Endothelial cell of umbilical vein (primary cell): ENCODE results near the gene VIPR1. TPM values are rescaled to one million over a fixed set of nuclear protein-coding genes. Genes with fewer than 3 reads are reported as not detected.

Experiments used
- BruUV-seq: library from RNA; stranded (reverse); fragments of 400-500 nt; replicated peaks from 2 replicates; lab custom pipeline; 2021; lab: Mats Ljungman, UMichigan
- CTCF ChIA-PET: fragments of 300-600, 350-600 bp; sonication (Branson Sonifier 250); formaldehyde crosslinking; loops from one replicate; lab custom pipeline; 2021; ENCODE audit warnings: antibody characterized with exemption, inconsistent platforms; lab: Charles Lee
- POLR2A ChIA-PET: fragments of 300-600, 350-600 bp; sonication (Branson Sonifier 250); formaldehyde crosslinking; loops from one replicate; lab custom pipeline; 2021; ENCODE audit warnings: antibody characterized with exemption, inconsistent platforms; lab: Charles Lee
- DNase-seq: peaks from one replicate; pipeline ENCODE4 v3.0.0-alpha.2; 2011; ENCODE audit warnings: low read depth, low spot score
- FAIRE-seq: peaks from 2 replicates; lab custom pipeline; 2011; peaks lifted over from hg19 to GRCh38; lab: Jason Lieb, UNC
- H2AFZ ChIP-seq: 2 replicates; pipeline ENCODE4 v1.6.0; 2012; ENCODE audit warnings: low read depth, low read length, control low read depth, inconsistent platforms
- H3K27ac ChIP-seq: 2 replicates; pipeline ENCODE4 v1.5.1; 2011; ENCODE audit warnings: low read depth, mild to moderate bottlenecking, control low read depth, low read length, moderate library complexity; ENCODE audit not compliant: insufficient read depth
- H3K27me3 ChIP-seq, 2 experiments: 2 replicates each; pipeline versions ENCODE4 v1.6.0 to v1.6.1; 2011; ENCODE audit warnings: low read length in 2 of 2, mixed read lengths in 1 of 2; ENCODE audit not compliant: control insufficient read depth in 2 of 2, insufficient read depth in 2 of 2
- H3K36me3 ChIP-seq, 2 experiments: 2 replicates in 1 of 2; 3 replicates in 1 of 2; pipeline ENCODE4 v1.5.1; 2011; ENCODE audit warnings: low read length in 2 of 2, mild to moderate bottlenecking in 1 of 2, moderate library complexity in 1 of 2; ENCODE audit not compliant: control insufficient read depth in 2 of 2, insufficient read depth in 2 of 2; ENCODE audit errors: extremely low read depth in 1 of 2
- H3K4me1 ChIP-seq: 3 replicates; pipeline ENCODE4 v1.5.1; 2011; ENCODE audit warnings: mild to moderate bottlenecking, low read length; ENCODE audit not compliant: control insufficient read depth, insufficient read depth; ENCODE audit errors: extremely low read depth
- H3K4me2 ChIP-seq: 2 replicates; pipeline ENCODE4 v1.6.1; 2011; ENCODE audit warnings: low read length, control low read depth, mixed read lengths; ENCODE audit not compliant: insufficient read depth
- H3K4me3 ChIP-seq, 3 experiments: fragments of 200-600 bp in 1 of 3; sonication (generic), shearing (Covaris generic) in 1 of 3; replicated peaks in 1 of 3; 2 replicates each; pipeline ENCODE4 v1.5.1; 2011 to 2016; ENCODE audit warnings: control low read depth in 3 of 3, low read length in 3 of 3, mild to moderate bottlenecking in 2 of 3, inconsistent platforms in 1 of 3, low read depth in 1 of 3, moderate library complexity in 1 of 3; ENCODE audit not compliant: insufficient read depth in 1 of 3
- H3K79me2 ChIP-seq: 2 replicates; pipeline ENCODE4 v1.6.0; 2012; ENCODE audit warnings: low read length, inconsistent platforms; ENCODE audit not compliant: control insufficient read depth, insufficient read depth
- H3K9ac ChIP-seq: replicated peaks from 2 replicates; pipeline ENCODE3; 2011; ENCODE audit warnings: low read length, control low read depth; ENCODE audit not compliant: insufficient read depth; ENCODE audit errors: extremely low read depth
- H3K9me1 ChIP-seq: replicated peaks from 3 replicates; pipeline ENCODE4 v1.6.0; 2011; ENCODE audit warnings: mild to moderate bottlenecking, low read length; ENCODE audit not compliant: control insufficient read depth, insufficient read depth; ENCODE audit errors: extremely low read depth
- H3K9me3 ChIP-seq: replicated peaks from 2 replicates; pipeline ENCODE4 v1.5.1; 2012; ENCODE audit warnings: low read length, inconsistent platforms; ENCODE audit not compliant: control insufficient read depth, insufficient read depth
- H4K20me1 ChIP-seq: replicated peaks from 2 replicates; pipeline ENCODE3; 2011; ENCODE audit warnings: mild to moderate bottlenecking, low read length; ENCODE audit not compliant: control insufficient read depth, insufficient read depth; ENCODE audit errors: extremely low read depth
- EZH2 ChIP-seq: IDR thresholded peaks from 2 replicates; pipeline ENCODE4 v1.6.1; 2012; ENCODE audit warnings: borderline replicate concordance, low read depth, mild to moderate bottlenecking, moderate library complexity, low read length, inconsistent platforms; ENCODE audit not compliant: severe bottlenecking
- FOS ChIP-seq: IDR thresholded peaks from 2 replicates; pipeline ENCODE4 v1.6.1; 2011; ENCODE audit warnings: mild to moderate bottlenecking, low read length, moderate library complexity, borderline replicate concordance; ENCODE audit not compliant: insufficient read depth
- GATA2 ChIP-seq: IDR thresholded peaks from 2 replicates; pipeline ENCODE4 v1.7.0; 2011; ENCODE audit warnings: low read depth, mild to moderate bottlenecking, moderate library complexity, mixed read lengths, low read length; ENCODE audit not compliant: insufficient read length, insufficient read depth
- MYC ChIP-seq: IDR thresholded peaks from one replicate; pipeline ENCODE4 v1.6.1; 2011; ENCODE audit warnings: mild to moderate bottlenecking, low read depth, low read length
- POLR2A ChIP-seq: IDR thresholded peaks from 2 replicates; pipeline ENCODE4 v1.6.1; 2012; ENCODE audit warnings: low read depth, mild to moderate bottlenecking, control low read depth, low read length
- POLR2AphosphoS5 ChIP-seq: IDR thresholded peaks from 2 replicates; pipeline ENCODE4 v1.6.1; 2012; ENCODE audit warnings: low read depth, mild to moderate bottlenecking, control low read depth, low read length, moderate library complexity; ENCODE audit not compliant: insufficient read depth
- dilution Hi-C: fragments of 300-500 bp; cut with MboI; formaldehyde crosslinking; loops from one replicate; pipeline ENCODE4 v1.15.0; 2019; ENCODE audit warnings: low sequenced_read_pairs; ENCODE audit not compliant: extremely low pct_ligation_motif_present
- intact Hi-C: fragments of 100-400 bp; cut with micrococcal nuclease; formaldehyde crosslinking; loops from one replicate; pipeline ENCODE4 v1.10.0; 2022
- polyA plus RNA-seq, 4 experiments: library from polyadenylated mRNA; depleted of rRNA in 3 of 4; stranded (reverse) in 3 of 4; unstranded in 1 of 4; fragments of >200 nt; gene quantifications; 2 replicates each; pipeline versions ENCODE4 v1.2.1 to v1.2.3, GENCODE V29; 2011 to 2012; ENCODE audit warnings: missing spikeins in 1 of 4
- total RNA-seq: library from RNA; stranded (reverse); gene quantifications from 2 replicates; pipeline ENCODE4 v1.2.3, GENCODE V29; 2021
- TF ChIP-seq, protein P1 (sequence below): IDR thresholded peaks from 2 replicates; pipeline ENCODE4 v1.6.1; 2011; ENCODE audit not compliant: insufficient read depth, insufficient read length
- TF ChIP-seq, protein P2 (sequence below), 2 donors: IDR thresholded peaks; 1 replicate in 1 of 2; 2 replicates in 1 of 2; pipeline ENCODE4 v1.5.1; 2011; ENCODE audit warnings: low read length in 2 of 2, mild to moderate bottlenecking in 2 of 2, moderate library complexity in 2 of 2, control low read depth in 1 of 2, inconsistent platforms in 1 of 2, low read depth in 1 of 2; ENCODE audit not compliant: insufficient read depth in 1 of 2; ENCODE audit errors: extremely low read depth in 1 of 2

VIPR1 gene
- total and polyA plus RNA-seq, 2 donors (not counting 3 experiments of a cell fraction or from before 2014, with no cell fraction given) = 3.8 to 4.7 TPM

DNA sequence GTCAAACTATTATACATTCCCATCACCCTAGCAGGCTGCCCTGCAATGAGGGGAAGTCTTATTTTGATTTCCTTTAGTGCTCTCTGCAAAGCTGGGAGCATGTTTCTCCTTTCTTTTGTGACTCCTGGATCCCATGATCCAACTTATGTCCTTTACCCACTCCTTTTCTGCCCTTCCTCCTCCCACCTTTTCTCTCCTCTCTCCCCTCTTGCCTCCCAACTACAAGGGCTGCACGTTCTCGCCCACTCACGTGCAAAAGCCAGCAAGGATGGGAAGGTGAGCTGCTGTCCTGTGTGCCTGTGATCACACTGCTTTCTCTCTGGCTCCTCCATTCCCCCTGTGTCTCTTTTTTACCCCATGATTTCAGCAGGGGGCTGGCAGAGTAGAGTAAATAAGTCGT is 6.1 kb downstream of the VIPR1 start:
- POLR2A ChIA-PET = no interaction called here
- H3K27me3 ChIP-seq = peaks cover 10 to 18% of the 10 kb centered on the region in 2 experiments
- CTCF ChIA-PET = interaction anchor here (0.8 to 1.8 kb wide), 2 partner anchors 18 to 28 kb away, joined by 3 to 4 read pairs; no protein-coding TSS in a partner anchor

More for the DNA sequence above, 6.1 kb downstream of the VIPR1 start:
- Histone ChIP-seq H3K79me2 (no peaks in the 10 kb centered on the region), H3K9me1 (no peaks in the 10 kb centered on the region), H2AFZ (no peak overlapping the region), H3K9me3 (no peaks in the 10 kb centered on the region), H3K4me2 (no peak overlapping the region), H4K20me1 (no peaks in the 10 kb centered on the region), H3K9ac (no peak overlapping the region), H3K27ac (no peak overlapping the region), H3K4me1 (no peaks in the 10 kb centered on the region), H3K4me3 (no peak overlapping the region), H3K36me3 (no peaks in the 10 kb centered on the region)
- dilution Hi-C loops (no loop called here), intact Hi-C loops (no loop called here)
- TF ChIP-seq POLR2AphosphoS5 = no peak
- no peak for TF ChIP-seq EZH2
- TF ChIP-seq, protein P1, sequence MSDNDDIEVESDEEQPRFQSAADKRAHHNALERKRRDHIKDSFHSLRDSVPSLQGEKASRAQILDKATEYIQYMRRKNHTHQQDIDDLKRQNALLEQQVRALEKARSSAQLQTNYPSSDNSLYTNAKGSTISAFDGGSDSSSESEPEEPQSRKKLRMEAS = no peak
- no peak for TF ChIP-seq POLR2A
- no peak for TF ChIP-seq GATA2
- TF ChIP-seq, protein P2, sequence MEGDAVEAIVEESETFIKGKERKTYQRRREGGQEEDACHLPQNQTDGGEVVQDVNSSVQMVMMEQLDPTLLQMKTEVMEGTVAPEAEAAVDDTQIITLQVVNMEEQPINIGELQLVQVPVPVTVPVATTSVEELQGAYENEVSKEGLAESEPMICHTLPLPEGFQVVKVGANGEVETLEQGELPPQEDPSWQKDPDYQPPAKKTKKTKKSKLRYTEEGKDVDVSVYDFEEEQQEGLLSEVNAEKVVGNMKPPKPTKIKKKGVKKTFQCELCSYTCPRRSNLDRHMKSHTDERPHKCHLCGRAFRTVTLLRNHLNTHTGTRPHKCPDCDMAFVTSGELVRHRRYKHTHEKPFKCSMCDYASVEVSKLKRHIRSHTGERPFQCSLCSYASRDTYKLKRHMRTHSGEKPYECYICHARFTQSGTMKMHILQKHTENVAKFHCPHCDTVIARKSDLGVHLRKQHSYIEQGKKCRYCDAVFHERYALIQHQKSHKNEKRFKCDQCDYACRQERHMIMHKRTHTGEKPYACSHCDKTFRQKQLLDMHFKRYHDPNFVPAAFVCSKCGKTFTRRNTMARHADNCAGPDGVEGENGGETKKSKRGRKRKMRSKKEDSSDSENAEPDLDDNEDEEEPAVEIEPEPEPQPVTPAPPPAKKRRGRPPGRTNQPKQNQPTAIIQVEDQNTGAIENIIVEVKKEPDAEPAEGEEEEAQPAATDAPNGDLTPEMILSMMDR (IDR thresholded peaks at IDR 0.05; ENCODE audit: extremely low read depth in 1 of 2, insufficient read depth in 1 of 2, low read depth in 1 of 2, low read length in 2 of 2) = no peak
- no peak for TF ChIP-seq MYC
- no peak for TF ChIP-seq FOS
- no peak for DNase-seq
- BruUV-seq = no TSS peak
- FAIRE-seq = no peak
